ENCODE results near the gene TNFRSF25. TPM values are rescaled to one million over a fixed set of nuclear protein-coding genes. Genes with fewer than 3 reads are reported as not detected.

Gene TNFRSF25, protein sequence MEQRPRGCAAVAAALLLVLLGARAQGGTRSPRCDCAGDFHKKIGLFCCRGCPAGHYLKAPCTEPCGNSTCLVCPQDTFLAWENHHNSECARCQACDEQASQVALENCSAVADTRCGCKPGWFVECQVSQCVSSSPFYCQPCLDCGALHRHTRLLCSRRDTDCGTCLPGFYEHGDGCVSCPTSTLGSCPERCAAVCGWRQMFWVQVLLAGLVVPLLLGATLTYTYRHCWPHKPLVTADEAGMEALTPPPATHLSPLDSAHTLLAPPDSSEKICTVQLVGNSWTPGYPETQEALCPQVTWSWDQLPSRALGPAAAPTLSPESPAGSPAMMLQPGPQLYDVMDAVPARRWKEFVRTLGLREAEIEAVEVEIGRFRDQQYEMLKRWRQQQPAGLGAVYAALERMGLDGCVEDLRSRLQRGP
- polyA plus RNA-seq, result 10 to 100 TPM; 23.9 to 53.9 TPM

GRCh38 chr1:6466023-6466422 is at the start of gene TNFRSF25:
Gene TNFRSF25 (minus strand): TSS chr1:6466173. CDS start chr1:6466107, 66 bp downstream.
- 41 to 60% methylated on average over 35 to 43 of the region's 43 CpGs for WGBS, 2 donors
- H3K27ac ChIP-seq (ENCODE audit: low read depth in 2 of 2, low read length in 1 of 2), result no peak within 1 kb of the TSS
- peak within 1 kb of the TSS; percentile 17 to 23 for H3K4me3 ChIP-seq (ENCODE audit: low read depth in 1 of 2, low read length in 2 of 2)
- peaks cover 0 to 67% of the 10 kb centered on the region in 2 donors for H3K36me3 ChIP-seq (ENCODE audit: control insufficient read depth in 2 of 2, insufficient read depth in 2 of 2, low read length in 1 of 2)
- no peaks in the 10 kb centered on the region for H3K9me3 ChIP-seq (ENCODE audit: control insufficient read depth in 2 of 2, insufficient read depth in 1 of 2, low read depth in 1 of 2, low read length in 1 of 2)
- H3K27me3 ChIP-seq (ENCODE audit: control insufficient read depth in 1 of 2, insufficient read depth in 2 of 2, low read length in 2 of 2), result no peaks in the 10 kb centered on the region
- H3K4me1 ChIP-seq (ENCODE audit: control insufficient read depth in 2 of 2, insufficient read depth in 2 of 2, low read length in 1 of 2), result peaks cover 0 to 6% of the 10 kb centered on the region in 2 donors

GRCh38 chr1:6515771-6516170 is 49.8 kb upstream of the TNFRSF25 start:
- Histone ChIP-seq H3K36me3 (ENCODE audit: control insufficient read depth in 2 of 2, insufficient read depth in 2 of 2, low read length in 1 of 2) (no peaks in the 10 kb centered on the region), H3K27ac (ENCODE audit: low read depth in 2 of 2, low read length in 1 of 2) (no peak overlapping the region), H3K4me3 (ENCODE audit: low read depth in 1 of 2, low read length in 2 of 2) (no peak overlapping the region), H3K27me3 (ENCODE audit: control insufficient read depth in 1 of 2, insufficient read depth in 2 of 2, low read length in 2 of 2) (no peaks in the 10 kb centered on the region), H3K9me3 (ENCODE audit: control insufficient read depth in 2 of 2, insufficient read depth in 1 of 2, low read depth in 1 of 2, low read length in 1 of 2) (no peaks in the 10 kb centered on the region), H3K4me1 (ENCODE audit: control insufficient read depth in 2 of 2, insufficient read depth in 2 of 2, low read length in 1 of 2) (peaks cover 5 to 6% of the 10 kb centered on the region in 2 donors)
- WGBS, 2 donors, result 88 to 90% methylated on average over 4 of the region's 4 CpGs

DNA sequence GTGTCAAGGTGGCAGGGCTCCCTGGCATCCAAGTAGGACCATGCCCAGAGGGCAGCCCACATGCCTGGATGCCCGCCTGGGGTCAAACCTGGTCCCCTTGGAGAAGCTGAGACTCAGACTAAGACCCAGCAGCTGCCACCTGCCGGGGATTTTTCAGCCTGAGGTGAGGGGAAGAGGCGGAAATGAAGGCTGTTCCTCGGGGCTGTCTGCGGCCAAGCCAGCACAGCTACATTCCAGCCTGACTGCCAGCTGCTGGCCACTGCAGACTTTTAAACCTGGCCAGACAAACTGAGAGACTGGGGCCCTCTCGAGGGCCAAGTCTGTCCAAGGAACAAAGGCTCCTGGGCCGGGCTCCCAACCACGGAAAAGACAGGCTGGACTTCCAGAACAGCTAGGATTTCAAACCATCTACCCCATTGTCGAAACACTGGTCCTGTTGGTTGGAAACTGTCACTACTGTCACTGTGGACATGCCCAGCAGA is 47.4 kb upstream of the TNFRSF25 start:
- H3K4me3 ChIP-seq (ENCODE audit: low read depth in 1 of 2, low read length in 2 of 2), result no peak overlapping the region
- H3K27ac ChIP-seq (ENCODE audit: low read depth in 2 of 2, low read length in 1 of 2), result no peak overlapping the region
- no peaks in the 10 kb centered on the region for H3K9me3 ChIP-seq (ENCODE audit: control insufficient read depth in 2 of 2, insufficient read depth in 1 of 2, low read depth in 1 of 2, low read length in 1 of 2)
- WGBS, 2 donors, result 53 to 58% methylated on average over 9 of the region's 9 CpGs
- H3K27me3 ChIP-seq (ENCODE audit: control insufficient read depth in 1 of 2, insufficient read depth in 2 of 2, low read length in 2 of 2), result no peaks in the 10 kb centered on the region
- H3K4me1 ChIP-seq (ENCODE audit: control insufficient read depth in 2 of 2, insufficient read depth in 2 of 2, low read length in 1 of 2), result no peaks in the 10 kb centered on the region
- no peaks in the 10 kb centered on the region for H3K36me3 ChIP-seq (ENCODE audit: control insufficient read depth in 2 of 2, insufficient read depth in 2 of 2, low read length in 1 of 2)

DNA sequence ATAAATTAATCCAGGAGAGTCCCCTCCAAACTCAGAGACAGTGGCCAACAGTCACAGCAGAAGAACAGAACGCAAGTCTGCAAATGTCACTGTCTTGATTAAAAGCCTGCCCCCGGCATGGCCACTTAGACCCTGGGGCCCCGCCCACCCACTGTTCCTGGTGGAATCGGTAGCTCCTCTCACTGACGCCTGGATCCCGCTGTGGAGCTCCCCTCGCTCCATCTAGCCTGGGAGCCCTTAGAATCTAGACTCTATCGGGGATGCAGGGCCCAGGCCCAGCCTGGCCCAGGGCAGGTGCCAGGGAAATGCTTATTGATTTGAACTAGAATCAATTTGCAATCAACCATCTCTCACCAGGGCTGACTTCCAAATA is 46.9 kb upstream of the TNFRSF25 start:
- WGBS, 2 donors, result 62 to 76% methylated on average over 8 of the region's 8 CpGs
- Histone ChIP-seq H3K36me3 (ENCODE audit: control insufficient read depth in 2 of 2, insufficient read depth in 2 of 2, low read length in 1 of 2) (no peaks in the 10 kb centered on the region), H3K27me3 (ENCODE audit: control insufficient read depth in 1 of 2, insufficient read depth in 2 of 2, low read length in 2 of 2) (no peaks in the 10 kb centered on the region), H3K27ac (ENCODE audit: low read depth in 2 of 2, low read length in 1 of 2) (no peak overlapping the region), H3K9me3 (ENCODE audit: control insufficient read depth in 2 of 2, insufficient read depth in 1 of 2, low read depth in 1 of 2, low read length in 1 of 2) (no peaks in the 10 kb centered on the region), H3K4me3 (ENCODE audit: low read depth in 1 of 2, low read length in 2 of 2) (no peak overlapping the region), H3K4me1 (ENCODE audit: control insufficient read depth in 2 of 2, insufficient read depth in 2 of 2, low read length in 1 of 2) (no peaks in the 10 kb centered on the region)

DNA sequence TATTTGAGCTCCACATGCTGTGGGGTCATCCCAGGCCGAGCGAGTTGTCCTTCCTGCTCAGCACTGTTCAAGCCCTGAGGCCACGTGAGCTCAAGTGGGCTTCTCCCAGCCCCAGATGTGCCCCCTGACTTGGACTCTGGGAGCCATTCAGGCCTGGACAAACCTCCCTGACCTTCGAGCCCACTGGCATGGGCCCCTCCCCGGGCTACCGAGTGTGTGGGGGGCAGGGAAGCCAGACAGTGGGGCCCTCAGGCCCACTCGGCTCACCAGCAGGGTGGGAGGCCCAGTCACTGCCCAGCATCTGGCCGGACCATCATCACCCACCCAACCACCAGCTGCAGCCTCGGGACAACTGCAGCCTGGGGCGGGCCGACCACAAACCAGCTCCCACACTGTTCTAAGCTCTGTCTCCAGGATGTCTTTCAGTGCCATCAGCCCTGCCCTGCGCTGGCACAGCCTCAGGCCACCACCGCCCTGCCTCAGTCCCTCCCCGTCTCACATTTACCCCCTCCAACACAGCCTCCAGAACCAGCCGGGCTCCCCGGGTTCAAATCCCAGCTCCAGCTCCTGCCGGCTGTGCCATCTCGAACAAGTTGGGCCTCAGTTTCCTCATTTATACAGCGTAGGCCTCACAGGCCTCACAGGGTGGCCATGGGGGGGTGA is 46.4 kb upstream of the TNFRSF25 start:
- H3K27ac ChIP-seq (ENCODE audit: low read depth in 2 of 2, low read length in 1 of 2), result no peak overlapping the region
- no peaks in the 10 kb centered on the region for H3K9me3 ChIP-seq (ENCODE audit: control insufficient read depth in 2 of 2, insufficient read depth in 1 of 2, low read depth in 1 of 2, low read length in 1 of 2)
- WGBS, 2 donors, result 78 to 84% methylated on average over 19 of the region's 19 CpGs
- H3K4me3 ChIP-seq (ENCODE audit: low read depth in 1 of 2, low read length in 2 of 2), result no peak overlapping the region
- H3K36me3 ChIP-seq (ENCODE audit: control insufficient read depth in 2 of 2, insufficient read depth in 2 of 2, low read length in 1 of 2), result no peaks in the 10 kb centered on the region
- H3K4me1 ChIP-seq (ENCODE audit: control insufficient read depth in 2 of 2, insufficient read depth in 2 of 2, low read length in 1 of 2), result no peaks in the 10 kb centered on the region
- no peaks in the 10 kb centered on the region for H3K27me3 ChIP-seq (ENCODE audit: control insufficient read depth in 1 of 2, insufficient read depth in 2 of 2, low read length in 2 of 2)

GRCh38 chr1:6511561-6512244 is 45.7 kb upstream of the TNFRSF25 start:
- Histone ChIP-seq H3K4me1 (ENCODE audit: control insufficient read depth in 2 of 2, insufficient read depth in 2 of 2, low read length in 1 of 2) (no peaks in the 10 kb centered on the region), H3K4me3 (ENCODE audit: low read depth in 1 of 2, low read length in 2 of 2) (no peak overlapping the region), H3K27ac (ENCODE audit: low read depth in 2 of 2, low read length in 1 of 2) (no peak overlapping the region), H3K9me3 (ENCODE audit: control insufficient read depth in 2 of 2, insufficient read depth in 1 of 2, low read depth in 1 of 2, low read length in 1 of 2) (no peaks in the 10 kb centered on the region), H3K27me3 (ENCODE audit: control insufficient read depth in 1 of 2, insufficient read depth in 2 of 2, low read length in 2 of 2) (no peaks in the 10 kb centered on the region), H3K36me3 (ENCODE audit: control insufficient read depth in 2 of 2, insufficient read depth in 2 of 2, low read length in 1 of 2) (no peaks in the 10 kb centered on the region)
- 84 to 87% methylated on average over 16 of the region's 16 CpGs for WGBS, 2 donors

DNA sequence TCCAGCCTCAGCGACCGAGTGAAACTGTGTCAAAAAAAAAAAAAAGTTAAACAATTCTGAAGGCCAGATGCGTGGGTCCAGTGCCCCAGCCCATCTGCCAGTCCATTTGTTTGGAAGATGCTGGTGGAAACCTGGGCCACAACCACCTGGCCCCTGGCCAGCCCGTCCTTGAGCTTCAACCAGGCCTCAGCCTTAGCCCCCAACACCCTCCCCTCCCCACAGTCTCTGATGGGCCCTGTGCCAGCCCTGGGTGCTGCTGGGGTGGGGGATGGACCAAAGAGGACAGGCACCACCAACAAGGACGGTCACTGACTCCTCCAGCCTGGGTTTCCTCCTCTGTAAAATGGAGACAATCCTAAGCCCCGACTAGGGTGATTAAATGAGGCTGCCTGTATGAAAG is 45.1 kb upstream of the TNFRSF25 start:
- H3K9me3 ChIP-seq (ENCODE audit: control insufficient read depth in 2 of 2, insufficient read depth in 1 of 2, low read depth in 1 of 2, low read length in 1 of 2), result no peaks in the 10 kb centered on the region
- no peaks in the 10 kb centered on the region for H3K36me3 ChIP-seq (ENCODE audit: control insufficient read depth in 2 of 2, insufficient read depth in 2 of 2, low read length in 1 of 2)
- no peaks in the 10 kb centered on the region for H3K27me3 ChIP-seq (ENCODE audit: control insufficient read depth in 1 of 2, insufficient read depth in 2 of 2, low read length in 2 of 2)
- WGBS, 2 donors, result 81 to 83% methylated on average over 6 of the region's 6 CpGs
- no peak overlapping the region for H3K27ac ChIP-seq (ENCODE audit: low read depth in 2 of 2, low read length in 1 of 2)
- no peak overlapping the region for H3K4me3 ChIP-seq (ENCODE audit: low read depth in 1 of 2, low read length in 2 of 2)
- H3K4me1 ChIP-seq (ENCODE audit: control insufficient read depth in 2 of 2, insufficient read depth in 2 of 2, low read length in 1 of 2), result no peaks in the 10 kb centered on the region

- no peaks in the 10 kb centered on the region for H3K9me3 ChIP-seq (ENCODE audit: control insufficient read depth in 2 of 2, insufficient read depth in 1 of 2, low read depth in 1 of 2, low read length in 1 of 2)
- no peak overlapping the region for H3K4me3 ChIP-seq (ENCODE audit: low read depth in 1 of 2, low read length in 2 of 2)
- no peaks in the 10 kb centered on the region for H3K27me3 ChIP-seq (ENCODE audit: control insufficient read depth in 1 of 2, insufficient read depth in 2 of 2, low read length in 2 of 2)
- WGBS, 2 donors, result 79 to 87% methylated on average over 6 of the region's 6 CpGs
- H3K4me1 ChIP-seq (ENCODE audit: control insufficient read depth in 2 of 2, insufficient read depth in 2 of 2, low read length in 1 of 2), result no peaks in the 10 kb centered on the region
- no peaks in the 10 kb centered on the region for H3K36me3 ChIP-seq (ENCODE audit: control insufficient read depth in 2 of 2, insufficient read depth in 2 of 2, low read length in 1 of 2)
- H3K27ac ChIP-seq (ENCODE audit: low read depth in 2 of 2, low read length in 1 of 2), result no peak overlapping the region
These were observed 44.5 kb upstream of the TNFRSF25 start for GRCh38 chr1:6510493-6510892.

DNA sequence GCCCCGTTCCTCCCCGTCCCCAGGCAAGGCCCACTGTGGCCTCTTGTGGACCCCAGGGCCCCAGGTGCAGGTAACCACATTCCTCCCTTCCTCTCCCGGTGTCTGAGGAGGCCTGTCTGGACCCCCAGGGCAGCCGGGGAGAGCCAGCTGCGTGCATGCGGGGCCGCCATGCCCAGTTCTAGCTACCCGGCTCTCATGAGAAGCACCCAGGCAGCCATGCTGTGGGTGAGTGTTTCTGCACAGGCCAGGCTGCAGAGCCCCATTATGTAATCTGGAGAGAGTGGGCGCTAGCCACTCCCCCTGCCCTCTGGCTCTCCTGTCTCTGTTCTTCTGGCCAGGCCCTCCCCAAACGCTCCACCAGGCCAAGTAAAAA is 43.9 kb upstream of the TNFRSF25 start:
- H3K9me3 ChIP-seq (ENCODE audit: control insufficient read depth in 2 of 2, insufficient read depth in 1 of 2, low read depth in 1 of 2, low read length in 1 of 2), result no peaks in the 10 kb centered on the region
- 80 to 81% methylated on average over 10 of the region's 10 CpGs for WGBS, 2 donors
- H3K27ac ChIP-seq (ENCODE audit: low read depth in 2 of 2, low read length in 1 of 2), result no peak overlapping the region

More for the DNA sequence above, 43.9 kb upstream of the TNFRSF25 start:
- Histone ChIP-seq H3K4me1 (ENCODE audit: control insufficient read depth in 2 of 2, insufficient read depth in 2 of 2, low read length in 1 of 2) (no peaks in the 10 kb centered on the region), H3K27me3 (ENCODE audit: control insufficient read depth in 1 of 2, insufficient read depth in 2 of 2, low read length in 2 of 2) (no peaks in the 10 kb centered on the region), H3K4me3 (ENCODE audit: low read depth in 1 of 2, low read length in 2 of 2) (no peak overlapping the region), H3K36me3 (ENCODE audit: control insufficient read depth in 2 of 2, insufficient read depth in 2 of 2, low read length in 1 of 2) (no peaks in the 10 kb centered on the region)

Measured in esophagus (tissue), 2 donors.